MCF 10A (cell line): Measurements from ENCODE around the gene STAM. TPM values are rescaled to one million over a fixed set of nuclear protein-coding genes. Genes with fewer than 3 reads are reported as not detected.
A peak's percentile ranks its signal among the peaks of the same experiment; 100 is the strongest.

ENCODE experiments used
- BruUV-seq: library from RNA; stranded (reverse); fragments of 400-500 nt; replicated peaks from 2 replicates; lab custom pipeline; 2021; lab: Mats Ljungman, UMichigan
- CTCF ChIA-PET: fragments of 300-600 bp; sonication (Branson Sonifier 250); formaldehyde crosslinking; extraction: SDS; loops from one replicate; lab custom pipeline; 2021; ENCODE audit warnings: antibody characterized with exemption, inconsistent platforms; lab: Yijun Ruan, JAX
- POLR2A ChIA-PET: fragments of 300-600, 350-650 bp; sonication (Branson Sonifier 250); formaldehyde crosslinking; extraction: SDS; loops from one replicate; lab custom pipeline; 2020; ENCODE audit warnings: antibody characterized with exemption, inconsistent platforms; lab: Yijun Ruan, JAX
- DNase-seq: peaks from one replicate; pipeline ENCODE4 v3.0.0-alpha.2; 2018; ENCODE audit not compliant: unreplicated experiment
- H3K27ac Mint-ChIP-seq: one replicate; pipeline ENCODE4 v1.8.0; 2022; ENCODE audit warnings: mild to moderate bottlenecking, low read depth, mixed read lengths; ENCODE audit not compliant: unreplicated experiment
- H3K27me3 Mint-ChIP-seq: one replicate; pipeline ENCODE4 v1.8.0; 2022; ENCODE audit warnings: mixed read lengths; ENCODE audit not compliant: insufficient read depth, unreplicated experiment
- H3K36me3 Mint-ChIP-seq: one replicate; pipeline ENCODE4 v1.8.0; 2022; ENCODE audit warnings: mild to moderate bottlenecking, moderate library complexity, mixed read lengths; ENCODE audit not compliant: insufficient read depth, unreplicated experiment
- H3K4me1 Mint-ChIP-seq: one replicate; pipeline ENCODE4 v1.8.0; 2022; ENCODE audit warnings: mixed read lengths; ENCODE audit not compliant: insufficient read depth, unreplicated experiment
- H3K4me3 Mint-ChIP-seq: one replicate; pipeline ENCODE4 v1.8.0; 2022; ENCODE audit warnings: mild to moderate bottlenecking, moderate library complexity, mixed read lengths; ENCODE audit not compliant: unreplicated experiment
- H3K9me3 Mint-ChIP-seq: one replicate; pipeline ENCODE4 v1.8.0; 2022; ENCODE audit warnings: mixed read lengths; ENCODE audit not compliant: unreplicated experiment
- CTCF ChIP-seq: fragments of 200-600 bp; IDR thresholded peaks from one replicate; pipeline ENCODE4 v1.8.0; 2022; ENCODE audit warnings: antibody characterized with exemption, mild to moderate bottlenecking; ENCODE audit not compliant: unreplicated experiment
- intact Hi-C: fragments of 100-400 bp; cut with micrococcal nuclease; formaldehyde crosslinking; loops from 2 replicates; pipeline ENCODE4 v1.14.1; 2022
- total RNA-seq: library from RNA; stranded (reverse); gene quantifications from 2 replicates; pipeline ENCODE4 v1.2.3, GENCODE V29; 2022

Gene STAM
- total RNA-seq, 1 experiment from 2014 or later: 35.4 TPM

DNA sequence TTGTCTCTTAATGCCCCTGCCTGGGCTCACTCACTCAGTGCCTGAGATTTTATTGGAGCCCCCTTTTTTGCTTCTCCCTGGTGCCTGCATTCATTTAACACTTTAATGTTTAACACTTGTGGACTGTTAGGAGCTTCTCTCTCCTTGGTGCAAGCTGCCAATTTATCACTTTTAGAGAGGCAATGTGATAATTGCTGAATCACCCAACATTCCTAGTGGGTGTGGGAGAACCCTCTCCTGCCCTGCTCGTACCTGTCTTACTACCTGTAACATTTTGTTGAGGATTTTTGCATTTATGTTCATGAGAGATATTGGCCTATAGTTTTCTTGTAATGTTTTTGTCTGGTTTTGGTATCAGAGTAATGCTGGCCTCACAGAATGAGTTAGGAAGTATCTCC lies 13.2 kb downstream of the STAM start:
- Mint-ChIP-seq H3K27me3 (no peaks in the 10 kb centered on the region), H3K9me3 (peaks cover 5% of the 10 kb centered on the region), H3K4me3 (no peak overlapping the region), H3K4me1 (peaks cover 47% of the 10 kb centered on the region), H3K36me3 (peaks cover 28% of the 10 kb centered on the region), H3K27ac (peak overlapping the region; percentile 60)
- DNase-seq: no peak
- ChIA-PET CTCF (interaction anchor here (1.0 kb wide), 1 partner anchor 15 kb away, joined by 3 read pairs; no protein-coding TSS in a partner anchor), POLR2A (interaction anchor here (1.7 to 6.3 kb wide), 3 partner anchors 9 to 17 kb away, joined by 5 to 95 read pairs (median 7); partner anchors contain the start of gene STAM)
- TF ChIP-seq CTCF: no peak
- no TSS peak for BruUV-seq
- intact Hi-C loops: no loop called here

GRCh38 chr10:17659365-17659764 lies 15.4 kb downstream of the STAM start:
- POLR2A ChIA-PET: interaction anchor here (0.7 to 6.3 kb wide), 5 partner anchors 13 to 1007 kb away, joined by 3 to 95 read pairs (median 5); partner anchors contain the start of gene STAM
- Mint-ChIP-seq H3K4me1 (peaks cover 51% of the 10 kb centered on the region), H3K9me3 (peaks cover 5% of the 10 kb centered on the region), H3K36me3 (peaks cover 24% of the 10 kb centered on the region), H3K27ac (no peak overlapping the region), H3K4me3 (no peak overlapping the region), H3K27me3 (no peaks in the 10 kb centered on the region)
- CTCF ChIA-PET: no interaction called here
- intact Hi-C loops: no loop called here
- no TSS peak for BruUV-seq
- DNase-seq: no peak
- no peak for TF ChIP-seq CTCF

- intact Hi-C loops: no loop called here
- TSS peak; percentile 1 for BruUV-seq
- Mint-ChIP-seq H3K9me3 (no peaks in the 10 kb centered on the region), H3K27ac (no peak overlapping the region), H3K4me1 (peaks cover 49% of the 10 kb centered on the region), H3K27me3 (no peaks in the 10 kb centered on the region), H3K4me3 (no peak overlapping the region), H3K36me3 (peaks cover 24% of the 10 kb centered on the region)
- CTCF ChIA-PET: interaction anchor here (0.8 kb wide), 1 partner anchor 43 kb away, joined by 3 read pairs; no protein-coding TSS in a partner anchor
- no peak for DNase-seq
- no peak for TF ChIP-seq CTCF
- POLR2A ChIA-PET: interaction anchor here (2.6 to 3.1 kb wide), 3 partner anchors 14 to 17 kb away, joined by 8 to 40 read pairs (median 24); partner anchors contain the start of gene STAM
Measured at GRCh38 chr10:17660921-17661320, 17.0 kb downstream of the STAM start.

DNA sequence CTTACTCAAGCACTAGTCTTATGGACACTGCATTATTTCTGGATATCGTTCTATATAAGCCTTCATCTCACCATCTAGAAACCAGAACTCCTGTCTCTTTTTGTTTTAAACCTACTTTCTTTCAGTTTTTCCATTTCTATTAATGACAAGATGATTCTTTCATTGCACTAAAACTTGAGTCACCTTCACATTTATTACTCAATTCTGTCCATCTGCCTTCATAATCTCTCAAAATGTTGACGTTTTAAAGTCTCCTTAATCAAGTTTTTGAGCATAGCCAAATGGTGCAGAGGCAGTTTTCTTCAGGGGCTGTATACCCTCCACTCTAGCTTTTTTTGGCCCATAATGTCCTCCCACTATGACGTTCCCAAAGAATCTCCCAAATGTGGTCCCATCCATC lies 17.6 kb downstream of the STAM start:
- H3K27ac Mint-ChIP-seq: no peak overlapping the region
- peaks cover 24% of the 10 kb centered on the region for H3K36me3 Mint-ChIP-seq
- H3K4me3 Mint-ChIP-seq: no peak overlapping the region
- no TSS peak for BruUV-seq
- peaks cover 44% of the 10 kb centered on the region for H3K4me1 Mint-ChIP-seq
- CTCF ChIA-PET: interaction anchor here (0.8 kb wide), 2 partner anchors 44 to 81 kb away, joined by 3 to 5 read pairs; no protein-coding TSS in a partner anchor
- no peak for TF ChIP-seq CTCF
- DNase-seq: no peak
- POLR2A ChIA-PET: interaction anchor here (0.6 to 3.1 kb wide), 6 partner anchors 9 to 47 kb away, joined by 3 to 40 read pairs (median 6); partner anchors contain the start of gene STAM
- H3K27me3 Mint-ChIP-seq: no peaks in the 10 kb centered on the region
- H3K9me3 Mint-ChIP-seq: no peaks in the 10 kb centered on the region
- intact Hi-C loops: no loop called here
